HG03575 (cell line): ENCODE measurements around the gene ACKR1.
A peak's percentile ranks its signal among the peaks of the same experiment; 100 is the strongest.

Experiments used
- ATAC-seq: cut with Tn5 transposase; IDR thresholded peaks from one replicate; pipeline ENCODE4 v1.9.1; 2021; ENCODE audit not compliant: unreplicated experiment, insufficient number of reproducible peaks, low FRiP score; ENCODE audit errors: extremely low read depth

ACKR1 gene

DNA sequence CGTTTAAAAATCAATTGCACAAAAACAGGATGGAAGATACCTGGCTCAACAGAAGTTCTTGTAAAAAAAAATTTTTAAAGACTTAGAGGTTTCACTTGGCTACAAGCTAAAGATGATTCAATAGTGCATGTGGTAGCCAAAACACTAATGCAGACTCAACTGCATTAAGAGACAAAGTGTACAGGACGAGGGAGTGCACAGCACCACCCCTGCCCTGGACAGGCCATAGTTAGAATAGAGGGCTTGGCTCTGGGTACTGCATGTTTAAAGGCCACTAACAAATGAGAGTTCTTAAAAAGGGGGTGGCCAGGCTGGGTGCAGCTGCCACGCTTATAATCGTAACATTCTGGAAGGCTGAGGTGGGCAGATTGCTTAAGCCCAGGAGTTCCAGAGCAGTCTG, 7.9 kb downstream of the ACKR1 start:
- no peak for ATAC-seq

DNA sequence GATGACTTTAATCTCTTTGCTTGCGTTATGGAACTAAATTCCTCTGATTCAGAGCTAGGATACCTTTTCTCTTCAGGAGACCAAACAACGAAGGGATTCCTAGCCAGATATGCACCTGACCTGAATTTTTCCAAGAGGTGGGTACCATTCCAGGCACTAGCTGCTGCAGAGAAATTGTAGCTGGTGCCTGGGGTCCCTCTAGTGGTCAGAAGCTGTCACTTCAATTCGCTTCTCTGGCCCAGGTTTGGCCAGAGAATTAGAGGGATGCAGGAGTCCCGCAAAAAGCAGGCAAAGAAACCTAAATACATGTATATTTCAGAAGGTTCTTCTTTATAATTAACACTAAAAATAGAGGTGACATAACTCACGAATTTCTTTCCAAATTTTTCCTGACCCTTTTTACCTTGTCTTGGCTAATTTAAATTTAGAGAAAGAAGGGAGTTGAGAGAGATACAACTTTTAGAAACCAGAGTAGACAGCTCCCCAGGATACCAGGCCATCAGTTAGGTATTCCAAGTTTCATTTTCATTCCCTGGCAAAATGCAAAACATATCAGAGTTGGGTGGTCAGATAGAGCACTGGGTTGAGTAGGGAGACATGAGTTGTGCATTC, 9.6 kb downstream of the ACKR1 start:
- no peak for ATAC-seq

DNA sequence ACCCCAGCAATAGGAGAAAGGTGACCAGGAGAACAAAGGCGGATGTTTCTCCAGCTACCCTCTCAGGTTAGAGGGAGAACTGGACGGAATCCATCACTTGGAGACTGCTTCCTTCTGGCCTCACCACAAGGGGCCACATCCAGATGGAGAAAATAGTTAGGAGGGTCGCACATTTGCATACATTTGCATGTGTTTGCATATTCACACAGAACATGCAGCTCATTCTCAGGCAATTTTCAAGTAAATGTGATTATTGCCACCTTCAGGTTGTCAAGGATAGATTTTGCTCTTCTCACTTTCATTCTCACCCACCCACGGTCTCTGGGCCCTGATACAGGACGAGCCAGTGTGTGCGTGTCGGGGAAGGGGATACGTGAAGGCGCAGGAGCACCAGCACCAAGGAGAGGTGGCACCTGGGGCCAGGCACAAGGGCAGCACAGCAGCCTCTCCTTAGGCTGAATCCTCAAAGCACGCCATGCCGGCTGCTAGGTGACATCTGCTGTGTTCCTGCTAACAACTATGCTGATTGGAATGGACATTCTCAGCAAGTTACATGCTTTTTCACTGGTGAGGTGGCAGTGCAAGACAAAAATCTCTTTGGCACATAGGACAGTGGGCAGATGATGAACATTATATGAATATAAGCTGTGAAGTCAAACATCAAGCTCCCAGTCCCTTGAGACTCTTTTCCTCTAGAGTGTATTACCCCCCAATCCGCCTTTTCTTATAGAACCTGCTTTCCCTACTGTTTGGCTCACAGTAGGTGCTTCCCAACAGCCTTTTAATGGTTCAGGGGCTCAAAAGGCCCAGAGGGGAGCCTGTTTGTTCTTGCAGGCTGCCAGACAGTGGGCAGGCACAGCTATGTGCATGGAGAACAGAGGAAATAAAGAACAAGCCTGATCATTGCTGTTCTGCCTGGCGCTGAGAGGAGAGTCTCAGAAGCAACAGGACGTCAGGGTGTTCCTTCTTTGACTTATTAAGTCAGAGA, 14.3 kb downstream of the ACKR1 start:
- no peak for ATAC-seq

DNA sequence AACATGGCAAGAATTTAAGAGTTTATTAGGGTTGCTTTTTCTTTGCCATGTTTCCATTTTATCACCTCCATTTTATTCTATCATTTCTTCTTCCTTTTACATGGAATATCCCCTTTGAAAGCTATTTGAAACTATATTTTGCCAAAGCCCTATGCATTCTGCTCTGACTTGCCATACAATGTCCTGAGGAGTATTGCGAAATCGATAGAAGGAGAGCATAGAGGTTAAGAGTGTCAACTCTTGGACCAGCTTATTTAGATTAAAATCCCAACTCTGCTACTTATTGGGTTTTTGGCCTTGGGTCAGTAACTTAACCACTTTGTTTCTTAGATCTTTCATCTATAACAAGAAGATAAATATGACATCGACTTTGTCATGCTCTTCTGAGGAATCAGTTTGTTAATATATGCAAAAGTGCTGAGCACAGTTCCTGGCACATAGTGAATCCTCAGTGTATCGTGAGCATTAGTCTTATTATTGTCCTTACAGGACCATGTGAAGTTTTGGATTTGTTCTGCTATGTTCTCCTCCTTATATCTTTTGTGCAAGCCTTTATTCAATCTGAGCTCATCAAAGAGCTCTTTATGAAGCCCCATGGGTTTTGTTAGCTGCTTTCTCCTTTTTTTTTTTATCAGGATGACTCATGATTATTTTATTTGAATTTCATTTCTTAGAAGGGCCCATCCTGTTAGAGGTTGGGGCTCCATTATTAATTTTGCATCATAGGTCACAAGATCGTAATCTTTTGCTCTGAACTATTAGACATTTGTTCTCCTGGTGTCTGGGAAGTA, 17.6 kb downstream of the ACKR1 start:
- ATAC-seq: no peak

DNA sequence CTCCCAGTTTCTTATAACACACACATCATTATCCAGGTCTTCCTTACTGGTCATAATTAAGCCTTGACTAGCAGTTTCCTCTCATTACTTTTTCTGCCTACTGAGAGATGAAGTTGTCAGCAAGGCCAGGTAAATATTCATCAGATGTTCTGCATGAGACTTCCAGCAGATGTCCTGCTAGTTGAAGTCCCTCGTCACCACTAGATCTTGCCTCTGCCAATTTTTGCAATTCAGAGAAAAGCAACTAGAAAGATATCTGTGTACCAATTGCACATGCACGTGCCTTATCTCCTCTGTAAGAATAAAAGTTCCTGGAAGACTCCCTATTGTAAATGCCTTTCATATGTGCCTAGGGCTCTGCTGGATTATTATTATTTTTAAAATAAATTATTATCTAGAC, 18.3 kb downstream of the ACKR1 start:
- no peak for ATAC-seq

DNA sequence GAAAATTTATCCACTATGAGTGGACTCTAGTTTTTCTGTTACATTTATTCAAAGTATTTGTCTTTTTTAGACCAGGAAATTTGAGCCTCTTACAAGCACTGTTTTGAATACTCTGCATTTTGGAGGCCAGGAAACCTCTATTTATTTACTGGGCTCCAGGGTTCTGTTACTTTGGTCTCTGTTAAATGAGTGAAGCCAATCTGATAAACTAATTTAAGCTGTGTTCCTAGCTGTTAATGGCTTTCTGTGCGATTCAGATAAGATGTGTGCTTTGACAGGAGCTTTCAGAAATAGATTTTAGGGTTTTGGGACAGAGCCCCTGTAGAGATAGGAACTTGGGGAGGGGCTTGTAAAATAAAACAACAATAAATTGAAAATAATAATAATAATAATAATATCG, 23.9 kb downstream of the ACKR1 start:
- no peak for ATAC-seq

DNA sequence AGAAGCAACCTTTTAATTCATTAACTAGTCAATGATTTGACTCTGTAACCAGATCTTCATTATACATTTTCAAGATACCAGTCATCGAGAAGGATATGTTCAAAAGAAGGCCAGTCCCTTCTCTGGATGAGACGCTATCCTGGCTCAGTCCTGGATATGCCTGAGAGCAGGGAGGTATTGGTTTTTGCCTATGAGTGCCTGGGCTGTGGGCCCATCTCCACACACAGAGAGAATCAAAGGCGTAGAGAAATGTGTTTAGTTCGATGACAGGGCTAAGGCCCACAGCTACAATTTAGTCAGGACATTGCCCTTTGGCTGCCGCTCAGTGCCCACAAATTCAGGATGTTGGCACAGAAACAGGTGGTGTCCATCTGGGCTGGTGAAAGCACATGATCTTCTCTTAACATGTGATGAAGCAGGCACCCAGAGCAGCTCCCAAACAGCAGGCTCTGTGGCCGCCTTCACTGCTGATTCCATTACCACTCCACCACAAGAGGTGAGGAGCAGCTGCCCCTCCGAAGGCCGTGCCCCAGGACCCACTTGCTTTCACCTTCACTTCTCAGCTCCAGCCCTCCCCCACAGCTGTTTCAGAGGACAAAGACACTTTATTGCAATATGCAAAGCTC, 24.7 kb downstream of the ACKR1 start:
- ATAC-seq: no peak

DNA sequence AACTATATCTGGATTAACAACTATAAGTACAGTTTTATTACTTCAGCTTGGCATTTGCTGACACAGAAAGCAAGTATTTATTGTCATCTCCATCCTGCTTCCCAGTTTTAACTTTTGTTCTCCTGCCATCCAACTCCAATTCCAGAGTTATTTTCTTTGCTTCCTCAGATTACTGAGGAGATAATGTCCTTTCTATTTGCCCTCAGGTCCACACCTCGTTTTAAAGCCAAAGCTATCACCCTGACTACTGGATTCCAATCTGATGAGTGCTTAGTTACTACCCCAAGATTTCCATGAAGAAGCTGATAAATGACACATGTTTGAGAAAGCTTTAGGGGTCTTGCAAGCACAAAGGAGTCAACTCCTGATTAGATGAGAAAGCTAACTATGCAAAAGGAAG, 25.2 kb downstream of the ACKR1 start:
- ATAC-seq: no peak

DNA sequence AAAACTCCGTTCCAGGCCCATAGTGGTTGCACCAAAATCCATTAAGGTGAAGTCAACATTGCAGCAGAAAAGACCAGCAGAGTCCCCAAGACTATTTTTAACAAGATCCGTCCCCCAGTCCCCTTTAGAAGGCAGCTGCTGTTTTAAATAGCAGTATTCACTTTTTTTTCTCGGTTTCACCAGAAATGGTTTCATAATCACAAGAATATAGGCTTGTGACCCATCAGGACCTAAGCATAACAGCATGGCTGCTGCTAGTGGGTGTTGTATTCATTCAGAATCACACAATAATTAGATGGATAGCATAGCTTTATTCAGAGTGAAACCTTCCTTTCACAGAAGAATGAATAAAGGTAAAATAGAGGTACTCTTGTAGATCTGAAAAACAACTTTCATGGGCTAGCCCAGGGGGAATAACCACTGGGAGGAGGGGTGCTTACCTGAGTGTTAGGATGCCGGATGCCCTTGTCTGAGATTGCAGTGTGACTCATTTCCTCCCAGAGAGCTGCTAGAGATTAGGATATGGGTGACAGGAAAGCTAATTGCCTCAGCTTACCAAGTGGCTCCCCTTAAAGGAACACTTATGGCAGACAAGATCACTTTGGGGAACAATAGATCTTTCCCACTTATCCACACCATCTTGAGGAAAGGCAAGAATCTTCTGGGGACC, 35.0 kb downstream of the ACKR1 start:
- ATAC-seq: peak; percentile 60

DNA sequence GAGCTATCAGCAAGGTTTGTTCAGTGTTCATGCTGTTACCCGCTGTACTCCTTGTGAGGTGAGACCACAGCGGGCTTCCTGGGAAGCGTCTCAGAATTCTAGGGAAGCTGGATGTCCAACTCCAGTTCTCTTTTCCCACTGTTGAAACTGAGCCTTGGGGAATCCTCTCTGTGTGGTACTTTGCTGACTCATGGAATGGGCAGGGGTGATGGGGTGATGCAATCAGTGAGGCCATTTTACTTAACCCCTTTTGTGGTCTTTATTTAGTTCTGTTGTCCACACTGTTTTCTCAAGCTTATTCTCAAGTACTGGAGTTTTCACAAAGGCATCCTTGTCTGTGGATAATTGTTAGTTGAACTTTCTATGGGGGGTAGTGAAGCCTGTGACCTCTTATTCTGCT, 42.6 kb downstream of the ACKR1 start:
- ATAC-seq: no peak

DNA sequence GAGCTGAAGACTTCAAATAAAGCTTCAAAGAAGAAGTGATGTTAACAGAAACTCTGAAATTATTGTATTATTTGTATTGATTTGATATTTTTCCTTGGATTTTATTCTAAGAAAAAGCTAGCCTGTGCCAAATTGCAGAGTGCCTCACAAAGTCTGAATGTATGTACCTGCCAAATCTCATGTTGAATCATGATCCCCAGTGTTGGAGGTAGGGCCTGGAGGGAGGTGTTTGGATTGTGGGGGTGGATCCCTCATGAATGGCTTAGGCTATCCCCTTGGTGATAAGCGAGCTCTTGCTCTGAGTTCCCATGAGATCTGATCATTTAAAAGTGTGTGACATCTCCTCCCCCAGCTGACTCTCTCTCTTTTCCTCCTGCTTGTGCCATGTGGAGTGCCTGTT, 43.6 kb downstream of the ACKR1 start:
- no peak for ATAC-seq

DNA sequence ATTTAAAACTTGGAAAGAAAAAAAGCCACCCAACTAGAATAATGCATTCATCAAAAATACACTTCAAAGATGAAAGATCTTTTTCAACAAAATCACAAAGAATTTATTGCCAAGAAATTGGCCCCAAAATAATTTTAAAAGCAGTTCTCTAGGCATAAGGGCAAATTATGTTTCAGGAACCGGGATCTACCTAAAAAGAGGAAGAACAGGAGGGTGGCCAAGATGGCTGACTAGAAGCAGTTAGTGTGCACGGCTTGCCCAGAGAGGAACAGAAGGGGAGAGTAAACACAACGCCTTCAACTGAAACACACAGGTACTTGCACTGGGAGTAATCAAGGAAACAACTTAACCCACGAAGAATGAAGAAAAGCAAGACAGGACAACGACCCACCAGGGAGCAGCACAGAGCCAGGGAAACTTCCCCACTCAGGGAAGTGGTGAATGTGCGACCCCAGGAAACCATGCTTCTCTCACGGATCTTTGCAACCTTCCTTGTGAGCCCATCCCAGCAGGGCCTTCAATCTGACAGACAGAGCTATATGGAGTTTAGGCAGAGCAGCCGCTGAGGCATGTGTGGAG, 46.1 kb downstream of the ACKR1 start:
- no peak for ATAC-seq
